Activated gamma-delta T cell treated with Interleukin-2 at 50 U/mL for 16 hours (primary cell): Measurements from ENCODE around the gene XPA.
"Not testable (repeated sequence)": the region's sequence is repeated elsewhere in the genome, so short reads cannot be mapped to it uniquely, and the experiment has no call there.

ENCODE experiments used
- DNase-seq: peaks from one replicate; pipeline ENCODE4 v3.0.0-alpha.2; 2020

Gene XPA

GRCh38 chr9:97696803-97697601, at the start of gene XPA:
TSS of gene XPA (minus strand) at chr9:97697340. CDS start at chr9:97697292, 48 bp downstream.
- peak; percentile 97 for DNase-seq

- DNase-seq, result no peak
Observed at GRCh38 chr9:97744710-97745708, 47.9 kb upstream of the XPA start.

- DNase-seq, result not testable (repeated sequence)
Observed at GRCh38 chr9:97744025-97744424, 46.9 kb upstream of the XPA start.

- DNase-seq, result no peak
Observed at GRCh38 chr9:97742545-97742944, 45.4 kb upstream of the XPA start.

- DNase-seq, result no peak
Observed at GRCh38 chr9:97741947-97742346, 44.8 kb upstream of the XPA start.

- DNase-seq, result peak; percentile 19
Observed at GRCh38 chr9:97740848-97741821, 44.0 kb upstream of the XPA start.

- DNase-seq, result no peak
Observed at GRCh38 chr9:97737429-97737828, 40.3 kb upstream of the XPA start.

- DNase-seq, result no peak
Observed at GRCh38 chr9:97735070-97735600, 38.0 kb upstream of the XPA start.

GRCh38 chr9:97726716-97727115, 29.6 kb upstream of the XPA start:
- DNase-seq, result no peak

- DNase-seq, result no peak
Observed at GRCh38 chr9:97723819-97724218, 26.7 kb upstream of the XPA start.

- DNase-seq, result no peak
Observed at GRCh38 chr9:97722331-97722730, 25.2 kb upstream of the XPA start.

GRCh38 chr9:97721396-97721795, 24.3 kb upstream of the XPA start:
- no peak for DNase-seq

- DNase-seq, result no peak
Observed at GRCh38 chr9:97717866-97718265, 20.7 kb upstream of the XPA start.

- DNase-seq, result no peak
Observed at GRCh38 chr9:97714435-97714834, 17.3 kb upstream of the XPA start.

GRCh38 chr9:97711223-97711626, 14.1 kb upstream of the XPA start:
- DNase-seq, result no peak

GRCh38 chr9:97710356-97711222, 13.4 kb upstream of the XPA start:
- peak; percentile 45 for DNase-seq

GRCh38 chr9:97706246-97706645, 9.1 kb upstream of the XPA start:
- no peak for DNase-seq

- DNase-seq, result no peak
Observed at GRCh38 chr9:97705354-97705950, 8.3 kb upstream of the XPA start.

- no peak for DNase-seq
Observed at GRCh38 chr9:97704851-97705250, 7.7 kb upstream of the XPA start.

- no peak for DNase-seq
Observed at GRCh38 chr9:97704345-97704677, 7.2 kb upstream of the XPA start.
